Measurements from ENCODE around the gene ITIH3.

DNA sequence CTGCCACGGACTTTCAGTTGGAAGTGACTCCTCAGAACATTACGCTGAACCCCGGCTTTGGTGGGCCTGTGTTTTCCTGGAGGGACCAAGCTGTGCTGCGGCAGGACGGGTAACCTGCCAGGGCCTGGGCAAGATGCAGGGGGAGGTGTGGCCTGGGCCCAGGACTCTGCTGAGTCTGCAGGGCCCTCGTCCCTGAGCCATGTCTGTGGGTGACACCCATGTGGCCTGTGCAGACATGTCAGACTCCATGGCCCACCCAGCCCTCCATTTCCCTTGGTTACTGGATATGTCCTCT, 4.9 kb upstream of the ITIH3 start:
- TF ChIP-seq, protein P1, sequence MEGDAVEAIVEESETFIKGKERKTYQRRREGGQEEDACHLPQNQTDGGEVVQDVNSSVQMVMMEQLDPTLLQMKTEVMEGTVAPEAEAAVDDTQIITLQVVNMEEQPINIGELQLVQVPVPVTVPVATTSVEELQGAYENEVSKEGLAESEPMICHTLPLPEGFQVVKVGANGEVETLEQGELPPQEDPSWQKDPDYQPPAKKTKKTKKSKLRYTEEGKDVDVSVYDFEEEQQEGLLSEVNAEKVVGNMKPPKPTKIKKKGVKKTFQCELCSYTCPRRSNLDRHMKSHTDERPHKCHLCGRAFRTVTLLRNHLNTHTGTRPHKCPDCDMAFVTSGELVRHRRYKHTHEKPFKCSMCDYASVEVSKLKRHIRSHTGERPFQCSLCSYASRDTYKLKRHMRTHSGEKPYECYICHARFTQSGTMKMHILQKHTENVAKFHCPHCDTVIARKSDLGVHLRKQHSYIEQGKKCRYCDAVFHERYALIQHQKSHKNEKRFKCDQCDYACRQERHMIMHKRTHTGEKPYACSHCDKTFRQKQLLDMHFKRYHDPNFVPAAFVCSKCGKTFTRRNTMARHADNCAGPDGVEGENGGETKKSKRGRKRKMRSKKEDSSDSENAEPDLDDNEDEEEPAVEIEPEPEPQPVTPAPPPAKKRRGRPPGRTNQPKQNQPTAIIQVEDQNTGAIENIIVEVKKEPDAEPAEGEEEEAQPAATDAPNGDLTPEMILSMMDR (IDR thresholded peaks at IDR 0.05) = no peak
- no peak for TF ChIP-seq EZH2phosphoT487 (IDR thresholded peaks at IDR 0.05)

Data from neural progenitor cell (in vitro differentiated cells).